RWPE2 (cell line): ENCODE results near the gene WWTR1.

ENCODE experiments used
- ATAC-seq: fragments of 200-7000 bp; cut with Tn5 transposase; 3 replicates; pipeline ENCODE4 v1.9.1; 2021; ENCODE audit warnings: low read depth
- DNase-seq: peaks from one replicate; pipeline ENCODE4 v3.0.0-alpha.2; 2020; ENCODE audit warnings: low spot score
- H3K27ac ChIP-seq: fragments of 450-650 bp; 2 replicates; pipeline ENCODE4 v1.5.1; 2017; ENCODE audit warnings: mild to moderate bottlenecking; ENCODE audit not compliant: poor library complexity, severe bottlenecking
- H3K27me3 ChIP-seq: fragments of 250-450 bp; sonication (Bioruptor Pico); 2 replicates; pipeline ENCODE4 v1.5.1; 2021; ENCODE audit warnings: mild to moderate bottlenecking, moderate library complexity; ENCODE audit not compliant: insufficient read depth, poor library complexity, severe bottlenecking
- H3K36me3 ChIP-seq: fragments of 250-450 bp; sonication (Bioruptor Pico); 2 replicates; pipeline ENCODE4 v1.5.1; 2020; ENCODE audit warnings: low read depth, mild to moderate bottlenecking, moderate library complexity
- H3K4me1 ChIP-seq: fragments of 250-450 bp; sonication (Bioruptor Pico); 2 replicates; pipeline ENCODE4 v1.5.1; 2021; ENCODE audit warnings: mild to moderate bottlenecking, moderate library complexity; ENCODE audit not compliant: insufficient read depth, poor library complexity, severe bottlenecking
- H3K4me3 ChIP-seq: fragments of 250-450 bp; sonication (Bioruptor Pico); 2 replicates; pipeline ENCODE4 v1.5.1; 2021; ENCODE audit warnings: mild to moderate bottlenecking, moderate library complexity; ENCODE audit not compliant: severe bottlenecking
- H3K9me3 ChIP-seq: fragments of 250-450 bp; sonication (Bioruptor Pico); 2 replicates; pipeline ENCODE4 v1.5.1; 2021; ENCODE audit warnings: mild to moderate bottlenecking, moderate library complexity; ENCODE audit not compliant: severe bottlenecking
- TF ChIP-seq, protein P1 (sequence below): fragments of 450-650 bp; IDR thresholded peaks from one replicate; pipeline ENCODE4 v1.5.1; 2017; ENCODE audit warnings: mild to moderate bottlenecking, moderate library complexity; ENCODE audit not compliant: poor library complexity, severe bottlenecking

Gene WWTR1

DNA sequence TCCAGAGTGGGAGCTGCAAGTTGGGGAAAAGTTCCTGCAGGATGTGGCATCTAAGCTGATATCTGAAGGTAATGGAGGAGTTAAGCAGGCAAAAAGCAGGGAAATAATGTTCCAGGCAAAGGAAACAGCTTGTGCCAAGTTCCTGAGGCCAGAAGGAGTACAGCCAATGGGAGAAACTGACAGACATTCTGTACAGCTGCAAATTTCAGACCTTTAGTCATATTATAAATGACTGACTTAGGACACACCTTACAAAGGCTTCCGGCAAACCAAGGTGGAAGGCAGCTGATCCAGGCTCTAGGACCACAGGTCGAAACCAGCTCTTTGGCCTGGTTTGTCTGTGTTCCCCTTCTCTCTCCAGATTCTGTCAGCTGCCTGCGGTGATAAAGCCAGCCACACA, 9.3 kb downstream of the WWTR1 start:
- peak overlapping the region; percentile 50 for H3K27ac ChIP-seq
- peaks cover 41% of the 10 kb centered on the region for H3K4me1 ChIP-seq
- no peak overlapping the region for H3K4me3 ChIP-seq
- ATAC-seq (peak; percentile 84), DNase-seq (no peak)
- no peaks in the 10 kb centered on the region for H3K9me3 ChIP-seq
- no peaks in the 10 kb centered on the region for H3K27me3 ChIP-seq
- peaks cover 45% of the 10 kb centered on the region for H3K36me3 ChIP-seq
- TF ChIP-seq, protein P1, sequence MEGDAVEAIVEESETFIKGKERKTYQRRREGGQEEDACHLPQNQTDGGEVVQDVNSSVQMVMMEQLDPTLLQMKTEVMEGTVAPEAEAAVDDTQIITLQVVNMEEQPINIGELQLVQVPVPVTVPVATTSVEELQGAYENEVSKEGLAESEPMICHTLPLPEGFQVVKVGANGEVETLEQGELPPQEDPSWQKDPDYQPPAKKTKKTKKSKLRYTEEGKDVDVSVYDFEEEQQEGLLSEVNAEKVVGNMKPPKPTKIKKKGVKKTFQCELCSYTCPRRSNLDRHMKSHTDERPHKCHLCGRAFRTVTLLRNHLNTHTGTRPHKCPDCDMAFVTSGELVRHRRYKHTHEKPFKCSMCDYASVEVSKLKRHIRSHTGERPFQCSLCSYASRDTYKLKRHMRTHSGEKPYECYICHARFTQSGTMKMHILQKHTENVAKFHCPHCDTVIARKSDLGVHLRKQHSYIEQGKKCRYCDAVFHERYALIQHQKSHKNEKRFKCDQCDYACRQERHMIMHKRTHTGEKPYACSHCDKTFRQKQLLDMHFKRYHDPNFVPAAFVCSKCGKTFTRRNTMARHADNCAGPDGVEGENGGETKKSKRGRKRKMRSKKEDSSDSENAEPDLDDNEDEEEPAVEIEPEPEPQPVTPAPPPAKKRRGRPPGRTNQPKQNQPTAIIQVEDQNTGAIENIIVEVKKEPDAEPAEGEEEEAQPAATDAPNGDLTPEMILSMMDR: no peak

DNA sequence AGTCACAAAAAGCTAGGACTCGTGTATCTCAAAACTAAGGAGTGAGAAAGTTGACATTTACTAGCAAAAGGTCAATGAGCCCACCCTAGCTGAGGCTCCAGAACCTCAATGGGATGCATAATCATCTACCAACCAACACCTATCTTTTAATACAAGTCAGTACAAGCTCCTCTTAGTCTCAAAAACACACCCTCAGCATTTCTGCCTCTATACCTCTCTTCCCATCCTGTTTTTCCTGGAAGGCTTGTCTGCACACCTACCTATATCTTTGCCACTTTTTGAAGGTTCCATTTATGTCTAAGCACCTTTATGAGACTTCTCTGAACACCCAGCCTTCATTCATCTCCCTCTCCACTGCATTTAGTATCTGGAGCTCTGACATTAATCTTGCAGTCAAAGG, 10.0 kb downstream of the WWTR1 start:
- H3K4me1 ChIP-seq: peaks cover 35% of the 10 kb centered on the region
- DNase-seq (no peak), ATAC-seq (no peak)
- peaks cover 42% of the 10 kb centered on the region for H3K36me3 ChIP-seq
- H3K27me3 ChIP-seq: no peaks in the 10 kb centered on the region
- TF ChIP-seq, protein P1: no peak
- no peaks in the 10 kb centered on the region for H3K9me3 ChIP-seq
- H3K27ac ChIP-seq: peak overlapping the region; percentile 50
- H3K4me3 ChIP-seq: no peak overlapping the region

DNA sequence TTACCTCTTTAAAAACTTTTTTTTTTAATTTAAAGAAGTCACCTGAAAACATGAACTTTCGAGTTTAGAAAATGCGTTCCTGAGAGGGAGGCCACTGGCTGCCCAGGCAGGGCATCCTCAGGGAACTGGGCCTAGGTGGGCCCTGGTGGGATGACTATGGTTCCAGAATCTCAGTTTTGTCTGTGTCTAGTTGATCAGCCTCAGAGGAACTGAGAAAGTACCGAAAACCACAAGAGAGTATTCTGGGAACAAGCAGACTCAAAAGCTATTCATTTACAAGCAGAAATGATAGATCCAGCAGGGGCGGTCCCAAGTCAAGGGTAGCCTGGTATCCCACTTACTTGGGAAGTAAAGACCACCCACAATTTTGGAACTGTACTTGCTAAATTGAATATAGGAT, 10.5 kb downstream of the WWTR1 start:
- Histone ChIP-seq H3K9me3 (no peaks in the 10 kb centered on the region), H3K36me3 (peaks cover 40% of the 10 kb centered on the region), H3K4me1 (peaks cover 35% of the 10 kb centered on the region), H3K27me3 (no peaks in the 10 kb centered on the region), H3K27ac (no peak overlapping the region), H3K4me3 (no peak overlapping the region)
- DNase-seq (no peak), ATAC-seq (no peak)
- TF ChIP-seq, protein P1: no peak

DNA sequence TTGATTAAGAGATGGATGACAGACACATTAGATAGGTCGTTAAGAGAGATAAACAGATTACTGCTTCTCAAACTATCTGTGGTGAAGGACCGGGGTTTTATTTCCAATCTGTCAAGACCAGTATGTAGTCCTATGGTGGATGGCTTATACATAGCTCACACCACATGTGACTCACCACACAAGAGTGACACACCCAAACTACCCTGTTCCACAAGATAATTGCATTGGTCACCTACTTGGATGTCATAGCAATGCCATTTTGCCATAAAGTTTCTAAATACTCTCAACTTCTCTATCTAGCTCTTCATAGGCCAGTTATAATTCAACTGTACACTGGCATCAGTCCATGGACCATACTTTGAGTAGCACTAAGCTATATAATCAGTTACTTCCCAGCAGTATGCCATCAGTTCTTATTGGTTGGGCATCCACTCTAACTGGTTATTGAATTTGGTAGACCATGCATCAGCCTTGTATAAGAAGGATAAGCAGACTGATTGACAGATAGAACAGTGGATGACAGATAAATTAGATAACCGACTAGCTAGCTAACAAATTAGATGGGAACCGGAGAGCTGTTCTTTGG, 11.6 kb downstream of the WWTR1 start:
- DNase-seq: no peak
- TF ChIP-seq, protein P1: no peak
- Histone ChIP-seq H3K27ac (no peak overlapping the region), H3K4me3 (no peak overlapping the region), H3K36me3 (peaks cover 39% of the 10 kb centered on the region), H3K9me3 (no peaks in the 10 kb centered on the region), H3K27me3 (no peaks in the 10 kb centered on the region), H3K4me1 (peaks cover 33% of the 10 kb centered on the region)
- ATAC-seq: peak; percentile 80

DNA sequence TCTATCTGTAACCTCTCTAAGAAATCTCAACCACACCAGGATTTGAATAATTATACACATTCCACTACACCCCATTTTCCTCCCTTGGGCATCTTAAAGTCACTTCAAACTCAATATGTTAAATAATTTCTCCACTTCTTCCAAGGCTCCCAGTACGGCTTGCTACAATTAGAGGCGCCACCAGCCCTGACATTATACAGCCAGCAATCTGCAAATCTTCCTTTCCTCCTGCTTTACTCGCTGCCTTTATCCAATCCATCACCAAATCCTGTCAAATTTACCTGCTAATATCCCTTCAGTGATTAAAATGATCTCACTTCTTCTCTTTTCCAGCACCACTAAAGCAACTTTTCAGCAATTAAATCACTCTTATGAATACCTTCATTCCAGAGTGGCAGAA, 13.9 kb downstream of the WWTR1 start:
- no peak for ATAC-seq
- TF ChIP-seq, protein P1: no peak
- no peak overlapping the region for H3K27ac ChIP-seq

More for the DNA sequence above, 13.9 kb downstream of the WWTR1 start:
- H3K4me1 ChIP-seq: peaks cover 26% of the 10 kb centered on the region
- H3K27me3 ChIP-seq: no peaks in the 10 kb centered on the region
- H3K4me3 ChIP-seq: no peak overlapping the region
- H3K36me3 ChIP-seq: peaks cover 28% of the 10 kb centered on the region
- no peak for DNase-seq
- no peaks in the 10 kb centered on the region for H3K9me3 ChIP-seq
